Measurements from ENCODE around the gene ADAMTS14.

The ADAMTS14 gene

GRCh38 chr10:70751356-70751755 lies 79.0 kb downstream of the ADAMTS14 start:
- TF ChIP-seq CTCF (IDR thresholded peaks at IDR 0.05; ENCODE audit: insufficient read depth, missing control alignments): no peak
- DNase-seq (ENCODE audit: insufficient read length, low spot score): no peak
- FAIRE-seq: no peak

DNA sequence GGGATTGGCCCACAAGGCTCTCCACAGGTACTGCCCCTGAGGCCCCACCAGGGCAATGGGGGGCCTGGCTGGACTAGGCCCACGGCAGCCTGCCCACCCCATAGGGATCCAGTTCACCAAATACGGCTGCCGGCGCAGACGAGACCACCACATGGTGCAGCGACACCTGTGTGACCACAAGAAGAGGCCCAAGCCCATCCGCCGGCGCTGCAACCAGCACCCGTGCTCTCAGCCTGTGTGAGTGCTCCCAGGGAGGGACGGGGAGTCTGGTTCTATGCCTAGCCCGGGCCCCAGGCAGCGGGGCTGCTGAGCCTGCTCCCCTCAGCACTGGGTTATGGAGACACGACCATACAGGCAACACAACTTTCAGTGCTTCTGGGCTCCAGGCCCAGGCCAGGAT lies 79.7 kb downstream of the ADAMTS14 start:
- no peak for FAIRE-seq
- DNase-seq (ENCODE audit: insufficient read length, low spot score): no peak
- TF ChIP-seq CTCF (IDR thresholded peaks at IDR 0.05; ENCODE audit: insufficient read depth, missing control alignments): no peak

GRCh38 chr10:70752571-70752970 lies 80.3 kb downstream of the ADAMTS14 start:
- FAIRE-seq (no peak), DNase-seq (ENCODE audit: insufficient read length, low spot score) (no peak)

GRCh38 chr10:70753026-70753663 lies 80.8 kb downstream of the ADAMTS14 start:
- no peak for TF ChIP-seq CTCF (IDR thresholded peaks at IDR 0.05; ENCODE audit: insufficient read depth, missing control alignments)
- FAIRE-seq (no peak), DNase-seq (ENCODE audit: insufficient read length, low spot score) (no peak)

More at GRCh38 chr10:70752571-70752970, 80.3 kb downstream of the ADAMTS14 start:
- TF ChIP-seq CTCF (IDR thresholded peaks at IDR 0.05; ENCODE audit: insufficient read depth, missing control alignments): no peak

- DNase-seq (ENCODE audit: insufficient read length, low spot score) (no peak), FAIRE-seq (no peak)
- no peak for TF ChIP-seq CTCF (IDR thresholded peaks at IDR 0.05; ENCODE audit: insufficient read depth, missing control alignments)
Observed at GRCh38 chr10:70753841-70754621, 81.7 kb downstream of the ADAMTS14 start.

DNA sequence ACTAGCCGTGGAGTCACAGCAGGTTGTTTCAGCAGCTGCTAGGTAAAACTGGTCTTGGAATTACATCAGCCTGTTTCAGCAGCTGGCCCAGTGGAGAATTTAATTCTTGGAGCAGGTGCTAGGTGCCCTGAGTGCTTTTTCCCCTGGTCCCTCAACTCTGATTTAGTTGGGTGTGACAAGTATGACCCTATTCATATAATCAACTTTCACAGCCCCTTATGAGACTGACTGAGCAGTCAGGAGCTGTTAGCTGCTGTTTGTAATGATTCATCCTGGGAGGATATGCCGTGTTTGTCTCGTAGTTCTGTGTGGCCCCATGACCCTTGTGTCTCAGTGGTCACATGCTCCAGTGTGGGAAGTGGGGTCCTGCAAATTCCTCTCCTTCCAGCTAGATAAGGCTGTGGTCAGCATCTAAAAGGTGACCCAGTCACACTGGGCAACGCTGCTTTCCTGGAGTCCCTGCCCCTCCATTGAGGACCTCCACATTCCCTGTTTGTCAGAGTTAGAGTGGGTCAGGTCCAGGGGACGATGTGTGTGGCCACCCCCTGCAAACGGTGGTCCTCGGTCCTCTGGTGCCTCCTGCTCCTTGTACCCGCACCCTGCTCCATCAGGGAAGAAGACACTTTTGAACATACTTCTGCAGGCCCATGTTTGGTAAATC lies 84.5 kb downstream of the ADAMTS14 start:
- FAIRE-seq (no peak), DNase-seq (ENCODE audit: insufficient read length, low spot score) (no peak)

More for the DNA sequence above, 84.5 kb downstream of the ADAMTS14 start:
- no peak for TF ChIP-seq CTCF (IDR thresholded peaks at IDR 0.05; ENCODE audit: insufficient read depth, missing control alignments)
